GM20000 (cell line): ENCODE measurements around the gene SCUBE1.

ENCODE experiments used
- DNase-seq: peaks from one replicate; pipeline ENCODE4 v3.0.0; 2012; ENCODE audit warnings: low spot score
- CTCF ChIP-seq: IDR thresholded peaks from 2 replicates; pipeline ENCODE4 v1.5.1; 2012; ENCODE audit warnings: mild to moderate bottlenecking, control low read depth; ENCODE audit errors: extremely low read depth, missing control alignments

SCUBE1 gene

GRCh38 chr22:43277091-43277490 lies 66.1 kb downstream of the SCUBE1 start:
- DNase-seq = no peak
- TF ChIP-seq CTCF = no peak

- no peak for TF ChIP-seq CTCF
- DNase-seq = no peak
These were observed 66.9 kb downstream of the SCUBE1 start for GRCh38 chr22:43276321-43276720.

GRCh38 chr22:43275545-43276317 lies 67.4 kb downstream of the SCUBE1 start:
- DNase-seq = no peak

GRCh38 chr22:43274595-43275240 lies 68.5 kb downstream of the SCUBE1 start:
- no peak for DNase-seq
- TF ChIP-seq CTCF = no peak

More at GRCh38 chr22:43275545-43276317, 67.4 kb downstream of the SCUBE1 start:
- no peak for TF ChIP-seq CTCF

GRCh38 chr22:43273902-43274484 lies 69.2 kb downstream of the SCUBE1 start:
- peak; percentile 53 for TF ChIP-seq CTCF
- peak; percentile 80 for DNase-seq

- DNase-seq = no peak
- no peak for TF ChIP-seq CTCF
These were observed 70.3 kb downstream of the SCUBE1 start for GRCh38 chr22:43272869-43273318.

GRCh38 chr22:43272301-43272700 lies 70.9 kb downstream of the SCUBE1 start:
- TF ChIP-seq CTCF = no peak
- DNase-seq = no peak
